ENCODE results near the gene MRPL22.
A peak's percentile ranks its signal among the peaks of the same experiment; 100 is the strongest.

DNA sequence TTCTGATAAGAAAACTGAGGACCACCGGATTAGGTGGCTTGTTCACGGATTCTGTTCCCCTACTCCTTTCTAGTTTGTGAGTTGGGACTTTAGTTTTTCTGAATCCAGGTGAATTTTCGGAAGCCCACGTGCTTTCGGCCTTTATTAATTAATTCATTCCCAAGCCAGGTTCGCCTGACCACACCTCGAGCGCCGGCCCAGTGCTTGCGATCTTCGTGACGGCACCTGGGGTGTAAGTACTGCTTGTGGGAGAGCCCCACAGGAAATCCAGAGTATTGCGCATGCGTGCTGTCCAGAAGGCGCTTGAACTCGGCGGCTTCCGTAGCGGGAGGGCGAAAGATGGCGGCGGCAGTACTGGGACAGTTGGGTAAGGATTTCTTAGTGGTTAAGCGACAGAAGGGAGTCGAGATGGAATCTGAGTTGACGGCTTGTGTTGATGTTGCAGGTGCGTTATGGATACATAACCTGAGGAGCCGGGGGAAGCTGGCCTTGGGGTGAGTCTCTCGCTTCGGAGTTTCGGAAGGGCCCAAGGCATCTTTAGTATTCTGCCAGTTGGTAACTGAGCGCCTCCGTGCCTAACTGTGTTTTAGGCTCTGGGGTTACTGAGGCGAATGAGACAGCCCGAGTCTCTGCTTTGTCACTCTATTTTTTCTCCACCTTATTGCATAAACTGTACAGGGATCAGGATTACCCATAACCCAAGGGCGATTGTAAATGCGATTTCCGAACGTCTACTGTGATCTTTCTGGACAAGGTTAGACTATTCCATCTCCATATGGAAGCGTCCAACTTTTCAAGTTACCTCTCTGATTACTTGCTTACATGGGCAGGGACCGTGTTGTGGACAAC is at the start of gene MRPL22:
- TF ChIP-seq POLR2AphosphoS5 (IDR thresholded peaks at IDR 0.05; ENCODE audit: low read depth, low read length): peak; percentile 85
- peak; percentile 91 for TF ChIP-seq POLR2A (IDR thresholded peaks at IDR 0.05; ENCODE audit: low read depth, low read length)
- TF ChIP-seq TAF1 (IDR thresholded peaks at IDR 0.05; ENCODE audit: borderline replicate concordance, low read depth, low read length): peak; percentile 78; the same call in 1 of the 2 replicates

Data from GM12892 (cell line).